Colonic mucosa (tissue), 4 donors: ENCODE measurements around the gene PMM2. TPM values are rescaled to one million over a fixed set of nuclear protein-coding genes. Genes with fewer than 3 reads are reported as not detected.
A peak's percentile ranks its signal among the peaks of the same experiment; 100 is the strongest.
"Not testable (repeated sequence)": the region's sequence is repeated elsewhere in the genome, so short reads cannot be mapped to it uniquely, and the experiment has no call there.

Experiments used
- DNase-seq: peaks from one replicate; pipeline ENCODE4 v3.0.0-alpha.2; 2020
- H3K27ac ChIP-seq: fragments of 200-600 bp; one replicate; pipeline ENCODE4 v1.8.0; 2021
- H3K27me3 ChIP-seq: fragments of 200-600 bp; one replicate; pipeline ENCODE4 v1.8.0; 2021
- H3K36me3 ChIP-seq: fragments of 200-600 bp; one replicate; pipeline ENCODE4 v1.8.0; 2021
- H3K4me1 ChIP-seq: fragments of 200-600 bp; one replicate; pipeline ENCODE4 v1.8.0; 2021; ENCODE audit warnings: mild to moderate bottlenecking
- H3K4me3 ChIP-seq: fragments of 200-600 bp; one replicate; pipeline ENCODE4 v1.8.0; 2021
- H3K9ac ChIP-seq, 2 donors: one replicate each; pipeline ENCODE4 v1.7.0; 2013; ENCODE audit warnings: control low read depth in 2 of 2, low read depth in 2 of 2, low read length in 2 of 2
- H3K9me3 ChIP-seq: fragments of 200-600 bp; one replicate; pipeline ENCODE4 v1.8.0; 2021
- intact Hi-C: fragments of 100-400 bp; cut with DNase I; formaldehyde crosslinking; loops from one replicate; pipeline ENCODE4 v1.14.1; 2022
- total RNA-seq, 2 donors: library from RNA; stranded (reverse); fragmentation: NEBNext Ultra II Directional in 1 of 2; extraction: Animal tissue kit (Norgen Biotek cat#: 25700) in 1 of 2; gene quantifications; one replicate each; pipeline ENCODE4 v1.2.1, GENCODE V29; 2021
- TF ChIP-seq, protein P1 (sequence below): fragments of 200-600 bp; IDR thresholded peaks from one replicate; pipeline ENCODE4 v1.8.0; 2022; ENCODE audit warnings: antibody characterized with exemption, mild to moderate bottlenecking
- donor health status: healthy.
- donor health status: DM: no; HTN: no; CAD: no.
- donor health status: DM: no; HTN: no; CAD: no.

Gene PMM2
- total RNA-seq, 2 donors from 2014 or later: 60.7 to 88.1 TPM

DNA sequence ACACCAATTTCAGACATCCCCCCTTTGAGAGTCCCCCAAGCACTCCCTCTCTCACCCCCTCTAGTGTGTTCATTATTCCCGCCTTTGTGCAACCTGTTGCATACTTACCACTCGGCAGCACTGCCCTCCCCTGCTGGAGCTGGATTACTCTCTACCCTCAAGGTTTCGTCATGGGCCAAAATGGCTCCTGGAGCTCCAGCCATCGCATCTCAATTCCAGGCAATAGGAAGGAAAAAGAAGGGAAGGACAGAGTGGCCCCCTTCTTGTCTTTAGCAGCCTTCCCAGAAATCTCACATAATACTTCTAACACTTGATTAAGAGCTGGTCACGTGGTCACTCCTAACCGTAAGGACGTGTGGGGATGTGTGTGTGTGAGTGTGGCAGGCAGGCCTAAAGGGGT lies 20.4 kb upstream of the PMM2 start:
- Histone ChIP-seq H3K36me3 (no peaks in the 10 kb centered on the region), H3K9ac (no peak overlapping the region), H3K4me1 (no peaks in the 10 kb centered on the region), H3K4me3 (no peak overlapping the region), H3K9me3 (no peaks in the 10 kb centered on the region), H3K27ac (no peak overlapping the region), H3K27me3 (no peaks in the 10 kb centered on the region)
- DNase-seq: no peak
- TF ChIP-seq, protein P1, sequence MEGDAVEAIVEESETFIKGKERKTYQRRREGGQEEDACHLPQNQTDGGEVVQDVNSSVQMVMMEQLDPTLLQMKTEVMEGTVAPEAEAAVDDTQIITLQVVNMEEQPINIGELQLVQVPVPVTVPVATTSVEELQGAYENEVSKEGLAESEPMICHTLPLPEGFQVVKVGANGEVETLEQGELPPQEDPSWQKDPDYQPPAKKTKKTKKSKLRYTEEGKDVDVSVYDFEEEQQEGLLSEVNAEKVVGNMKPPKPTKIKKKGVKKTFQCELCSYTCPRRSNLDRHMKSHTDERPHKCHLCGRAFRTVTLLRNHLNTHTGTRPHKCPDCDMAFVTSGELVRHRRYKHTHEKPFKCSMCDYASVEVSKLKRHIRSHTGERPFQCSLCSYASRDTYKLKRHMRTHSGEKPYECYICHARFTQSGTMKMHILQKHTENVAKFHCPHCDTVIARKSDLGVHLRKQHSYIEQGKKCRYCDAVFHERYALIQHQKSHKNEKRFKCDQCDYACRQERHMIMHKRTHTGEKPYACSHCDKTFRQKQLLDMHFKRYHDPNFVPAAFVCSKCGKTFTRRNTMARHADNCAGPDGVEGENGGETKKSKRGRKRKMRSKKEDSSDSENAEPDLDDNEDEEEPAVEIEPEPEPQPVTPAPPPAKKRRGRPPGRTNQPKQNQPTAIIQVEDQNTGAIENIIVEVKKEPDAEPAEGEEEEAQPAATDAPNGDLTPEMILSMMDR: no peak
- intact Hi-C loops: no loop called here

DNA sequence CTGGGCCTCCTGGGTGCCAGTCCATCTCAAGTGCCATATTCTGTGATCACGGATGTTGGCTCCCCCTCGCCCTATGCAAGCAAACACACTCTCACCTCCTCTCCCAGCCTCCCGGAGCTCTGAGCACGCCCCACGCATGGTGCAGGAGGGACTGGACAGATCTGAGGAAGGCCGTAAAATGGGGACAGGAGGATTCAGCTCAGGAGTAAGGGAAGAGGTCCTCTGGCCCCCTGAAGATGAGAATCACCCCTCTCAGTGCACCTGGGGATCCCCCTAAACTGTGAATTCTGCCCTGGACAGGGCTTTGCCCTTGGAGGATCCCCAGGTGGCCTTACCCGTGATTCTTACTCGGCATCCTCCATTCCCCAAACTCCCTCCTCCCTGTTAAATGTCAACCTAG lies 15.8 kb upstream of the PMM2 start:
- TF ChIP-seq, protein P1: no peak
- H3K4me3 ChIP-seq: no peak overlapping the region
- no peak overlapping the region for H3K27ac ChIP-seq
- no peaks in the 10 kb centered on the region for H3K9me3 ChIP-seq
- intact Hi-C loops: no loop called here
- no peaks in the 10 kb centered on the region for H3K27me3 ChIP-seq
- H3K9ac ChIP-seq: no peak overlapping the region
- no peaks in the 10 kb centered on the region for H3K36me3 ChIP-seq
- no peaks in the 10 kb centered on the region for H3K4me1 ChIP-seq
- no peak for DNase-seq

DNA sequence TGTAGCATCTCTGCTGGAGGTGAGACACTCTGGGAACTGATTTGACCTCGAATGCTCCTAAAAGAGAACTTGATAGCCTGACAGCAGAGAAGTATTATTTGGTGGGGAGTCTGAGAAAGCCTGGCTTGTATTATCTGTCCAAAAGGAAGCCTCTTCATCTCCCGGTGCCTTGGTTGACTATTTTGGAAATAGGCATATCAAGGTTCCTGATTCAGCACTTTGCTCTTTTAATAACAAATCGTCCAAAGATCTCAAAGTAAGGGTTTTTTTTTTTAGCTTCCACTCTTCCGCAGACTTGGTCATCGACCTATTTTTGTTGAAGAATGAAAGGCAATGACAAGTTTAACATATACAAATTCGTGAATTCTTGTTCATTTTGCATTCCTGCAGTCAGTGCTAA lies 15.0 kb upstream of the PMM2 start:
- Histone ChIP-seq H3K9ac (no peak overlapping the region), H3K4me3 (no peak overlapping the region), H3K27ac (no peak overlapping the region), H3K9me3 (no peaks in the 10 kb centered on the region), H3K36me3 (no peaks in the 10 kb centered on the region), H3K27me3 (no peaks in the 10 kb centered on the region), H3K4me1 (no peaks in the 10 kb centered on the region)
- TF ChIP-seq, protein P1: no peak
- no peak for DNase-seq
- intact Hi-C loops: no loop called here

DNA sequence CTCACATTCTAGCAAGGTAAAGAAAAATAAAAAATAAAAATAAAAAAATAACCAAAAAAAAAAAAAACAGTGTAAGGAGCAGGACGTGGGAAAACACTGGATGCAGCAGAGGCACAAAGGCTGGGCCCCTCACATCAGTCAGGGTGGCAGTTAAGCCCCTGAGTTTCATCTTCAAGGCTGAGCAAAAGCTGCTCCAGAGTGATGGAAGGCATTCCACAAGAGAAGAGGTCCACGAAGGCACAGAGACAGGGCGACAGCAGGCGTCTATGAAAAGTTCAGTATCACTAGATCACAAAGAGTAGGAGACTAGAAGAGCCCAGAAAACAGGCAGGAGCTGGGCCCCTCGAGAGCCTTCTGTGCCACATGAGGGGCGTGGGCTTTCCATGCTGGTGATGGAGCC lies 12.2 kb upstream of the PMM2 start:
- Histone ChIP-seq H3K27ac (no peak overlapping the region), H3K9me3 (no peaks in the 10 kb centered on the region), H3K9ac (no peak overlapping the region), H3K4me1 (peaks cover 3% of the 10 kb centered on the region), H3K27me3 (no peaks in the 10 kb centered on the region), H3K4me3 (no peak overlapping the region), H3K36me3 (no peaks in the 10 kb centered on the region)
- TF ChIP-seq, protein P1: no peak
- intact Hi-C loops: no loop called here
- DNase-seq: no peak

DNA sequence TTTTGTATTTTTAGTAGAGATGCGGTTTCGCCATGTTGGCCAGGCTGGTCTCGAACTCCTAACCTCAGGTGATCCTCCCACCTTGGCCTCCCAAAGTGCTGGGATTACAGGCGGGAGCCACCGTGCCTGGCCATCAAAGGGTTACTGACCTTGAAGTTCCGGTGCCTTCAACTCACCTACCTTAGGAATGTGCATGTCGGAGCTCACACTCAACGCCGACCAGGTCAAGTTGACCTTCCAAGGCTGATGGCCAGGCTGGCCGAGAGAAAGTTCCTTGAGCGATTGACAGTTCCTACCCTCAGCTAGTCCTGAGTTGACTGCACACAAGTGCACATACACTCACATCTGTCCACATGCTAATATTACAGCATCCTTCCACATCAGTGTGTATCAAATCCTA lies 11.3 kb upstream of the PMM2 start:
- H3K4me1 ChIP-seq, H3K9ac ChIP-seq, intact Hi-C loops, H3K27ac ChIP-seq, DNase-seq, H3K36me3 ChIP-seq, H3K4me3 ChIP-seq, H3K27me3 ChIP-seq, H3K9me3 ChIP-seq: not testable (repeated sequence)

DNA sequence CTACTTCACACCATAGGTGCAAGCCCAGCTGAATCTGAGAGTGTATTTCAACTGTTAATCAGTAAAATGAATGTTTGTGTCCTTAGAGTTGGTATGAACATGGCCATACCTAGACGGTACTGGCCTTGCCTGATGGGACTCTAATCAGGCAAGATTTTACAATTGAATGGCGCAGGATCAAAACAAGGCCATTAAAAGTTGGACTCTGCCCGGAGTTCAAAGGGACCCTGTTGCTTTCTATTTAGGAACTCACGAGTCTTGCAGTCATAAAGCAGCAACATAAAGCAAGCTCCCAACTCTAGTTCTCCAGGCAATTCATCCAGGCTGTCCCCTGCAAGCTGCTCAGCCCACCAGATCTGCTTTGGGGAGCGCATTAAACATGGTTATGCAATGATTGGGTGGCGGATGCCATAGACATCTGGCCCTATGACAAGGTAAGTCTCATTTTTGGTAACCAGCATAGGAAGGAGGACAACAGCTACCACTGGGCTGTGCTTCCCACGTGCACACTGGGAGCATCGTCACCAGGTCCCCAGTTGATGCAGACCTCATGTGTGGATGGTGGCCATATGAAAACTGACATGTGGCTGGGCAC lies 9.0 kb upstream of the PMM2 start:
- H3K4me3 ChIP-seq: no peak overlapping the region
- no peaks in the 10 kb centered on the region for H3K36me3 ChIP-seq
- intact Hi-C loops: no loop called here
- peak overlapping the region; percentile 51 for H3K27ac ChIP-seq
- H3K4me1 ChIP-seq: peaks cover 3% of the 10 kb centered on the region
- DNase-seq: peak; percentile 68
- TF ChIP-seq, protein P1: no peak
- H3K9ac ChIP-seq: peak overlapping the region in 1 of 2 donors; percentile 48
- no peaks in the 10 kb centered on the region for H3K9me3 ChIP-seq
- no peaks in the 10 kb centered on the region for H3K27me3 ChIP-seq
